NCI-H1417 treated with DMSO at 0.1 percent for 48 hours (cell line): Measurements from ENCODE around the gene TPSG1.
"Not testable (repeated sequence)": the region's sequence is repeated elsewhere in the genome, so short reads cannot be mapped to it uniquely, and the experiment has no call there.

Experiments used
- DNase-seq: peaks from one replicate; lab custom pipeline; 2025; lab: John Stamatoyannopoulos, UW

Gene TPSG1

GRCh38 chr16:1230471-1231212, 5.6 kb upstream of the TPSG1 start:
- not testable (repeated sequence) for DNase-seq

GRCh38 chr16:1230084-1230470, 5.0 kb upstream of the TPSG1 start, which contains the start of gene TPSB2:
TSS of gene TPSB2 (minus strand) at chr16:1230184. CDS start at chr16:1229951, 233 bp downstream.
- not testable (repeated sequence) for DNase-seq

DNA sequence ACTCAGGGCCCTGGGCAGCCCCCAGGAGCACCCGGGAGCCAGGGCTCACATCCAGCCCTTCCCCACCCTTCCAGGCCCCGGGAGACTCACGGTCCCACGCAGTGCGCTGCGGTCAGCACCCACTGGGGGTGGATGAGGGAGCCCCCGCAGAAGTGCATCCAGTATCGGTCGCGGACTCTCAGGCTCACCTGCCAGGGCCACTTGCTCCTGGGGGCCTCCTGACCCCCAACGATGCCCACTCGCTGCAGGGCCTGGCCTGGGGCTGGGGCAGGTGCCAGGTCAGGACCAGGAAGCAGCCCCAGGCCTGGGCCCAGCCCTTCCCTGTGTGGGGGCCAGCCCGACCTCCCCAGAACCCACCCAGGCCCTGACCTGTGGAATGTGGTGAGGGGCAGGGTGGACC, 4.4 kb upstream of the TPSG1 start:
- not testable (repeated sequence) for DNase-seq

- not testable (repeated sequence) for DNase-seq
Observed at GRCh38 chr16:1228227-1228626, 3.2 kb upstream of the TPSG1 start.

DNA sequence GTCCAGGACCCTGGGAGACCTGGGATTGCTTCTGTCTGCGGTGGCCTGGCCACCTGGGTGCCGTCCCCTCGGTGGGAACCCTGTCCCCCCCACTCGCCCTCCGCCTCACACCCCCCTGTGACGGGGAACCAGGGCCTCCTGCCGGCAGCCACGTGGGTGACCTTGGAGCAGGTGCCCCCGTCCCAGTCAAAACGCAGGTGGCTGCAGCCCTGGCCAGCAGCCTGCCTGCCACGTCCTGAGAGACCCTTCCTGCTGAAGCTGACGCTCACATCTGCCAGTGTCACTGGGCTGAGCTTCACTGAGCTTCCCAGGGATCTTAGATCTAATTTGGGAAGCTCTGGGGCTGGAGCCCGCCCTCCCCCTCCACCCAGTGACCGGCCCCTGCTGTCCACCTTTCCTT, 1.6 kb upstream of the TPSG1 start:
- not testable (repeated sequence) for DNase-seq

DNA sequence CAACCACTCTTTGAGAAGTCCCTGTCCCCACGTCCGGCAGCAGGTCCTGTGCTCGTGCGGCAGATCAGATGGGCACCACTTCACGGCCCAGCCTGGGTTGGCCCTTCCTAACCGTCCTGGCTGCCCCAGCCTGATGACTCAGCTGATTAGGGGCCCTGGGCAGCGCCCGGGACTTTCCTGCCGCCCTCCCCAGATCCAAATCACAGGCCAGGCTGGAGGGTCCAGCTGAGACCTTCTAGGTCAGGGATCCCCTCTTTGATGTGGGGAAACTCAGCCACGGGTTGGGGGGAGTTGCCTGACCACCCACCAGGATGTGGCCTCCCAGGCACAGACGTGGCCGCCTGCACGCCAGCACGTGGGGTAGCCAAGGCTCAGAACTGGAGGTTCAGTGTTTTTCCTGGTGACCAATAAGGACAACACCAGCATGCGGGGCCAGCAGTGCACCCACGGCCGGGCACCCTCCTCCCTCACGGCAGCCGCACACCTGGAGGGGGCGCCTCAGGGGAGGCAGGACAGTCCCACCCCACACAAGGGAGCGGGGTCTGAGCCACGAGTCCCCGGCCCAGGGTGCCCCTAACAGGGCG, 752 bp upstream of the TPSG1 start:
- not testable (repeated sequence) for DNase-seq

- DNase-seq: no peak
Observed at GRCh38 chr16:1224558-1224957, 510 bp downstream of the TPSG1 start.

DNA sequence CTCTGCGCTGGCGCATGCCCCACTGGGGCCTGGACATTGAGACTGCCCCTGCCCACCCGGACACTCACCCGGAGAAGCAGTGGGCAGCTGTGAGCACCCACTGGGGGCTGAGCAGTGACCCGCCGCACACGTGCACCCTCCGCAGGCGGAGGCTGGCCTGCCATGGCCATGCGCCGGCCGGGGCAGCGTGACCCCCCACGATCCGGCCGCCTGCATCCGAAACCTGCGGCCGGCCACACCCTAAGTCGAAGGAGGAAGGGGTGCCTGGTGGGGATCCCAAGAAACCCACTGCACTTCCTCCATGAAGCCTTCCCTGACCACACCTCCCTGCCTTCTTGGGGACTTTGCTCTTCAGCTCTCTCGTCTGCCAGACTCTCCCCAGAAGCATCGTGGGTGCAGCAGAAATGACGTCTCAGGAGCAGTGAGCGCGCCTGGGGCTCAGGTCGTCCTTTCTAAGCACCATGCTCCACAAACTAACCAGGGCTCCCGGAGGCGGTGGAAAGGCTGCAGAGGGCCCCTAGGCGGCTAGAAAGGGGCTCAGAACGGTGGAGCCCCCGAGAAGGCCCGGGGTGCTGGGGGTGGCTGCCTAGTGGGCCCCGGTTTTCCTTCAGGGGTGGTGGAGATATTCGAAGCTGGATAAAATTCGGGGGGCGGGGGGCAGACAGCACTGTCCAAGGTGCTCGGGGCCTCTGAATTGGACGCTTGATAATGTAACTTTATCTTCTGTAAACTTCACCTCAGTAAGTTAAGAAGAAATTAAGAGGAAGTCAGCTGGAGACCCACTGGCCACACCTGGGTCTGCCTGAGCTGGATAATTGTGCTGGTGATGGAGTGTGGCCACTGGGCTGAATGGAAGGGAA, 1.5 kb downstream of the TPSG1 start:
- DNase-seq: no peak

- no peak for DNase-seq
Observed at GRCh38 chr16:1222553-1223354, 2.3 kb downstream of the TPSG1 start.

- DNase-seq: no peak
Observed at GRCh38 chr16:1221628-1222552, 3.2 kb downstream of the TPSG1 start.

- DNase-seq: no peak
Observed at GRCh38 chr16:1220841-1221627, 4.0 kb downstream of the TPSG1 start.

DNA sequence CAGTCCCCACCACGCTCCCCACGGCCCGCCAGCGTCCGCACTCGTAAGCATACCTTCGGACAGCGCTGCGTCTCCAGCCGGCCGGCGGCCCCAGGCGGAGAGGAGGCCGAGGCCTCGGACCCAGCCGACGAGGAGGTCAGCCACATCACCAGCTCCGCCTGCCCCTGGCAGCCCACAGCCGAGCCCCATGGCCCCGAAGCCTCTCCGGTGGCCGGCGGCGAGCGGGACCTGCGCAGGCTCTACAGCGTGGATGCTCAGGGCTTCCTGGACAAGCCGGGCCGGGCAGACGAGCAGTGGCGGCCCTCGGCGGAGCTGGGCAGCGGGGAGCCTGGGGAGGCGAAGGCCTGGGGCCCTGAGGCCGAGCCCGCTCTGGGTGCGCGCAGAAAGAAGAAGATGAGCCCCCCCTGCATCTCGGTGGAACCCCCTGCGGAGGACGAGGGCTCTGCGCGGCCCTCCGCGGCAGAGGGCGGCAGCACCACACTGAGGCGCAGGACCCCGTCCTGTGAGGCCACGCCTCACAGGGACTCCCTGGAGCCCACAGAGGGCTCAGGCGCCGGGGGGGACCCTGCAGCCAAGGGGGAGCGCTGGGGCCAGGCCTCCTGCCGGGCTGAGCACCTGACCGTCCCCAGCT, 4.9 kb downstream of the TPSG1 start:
- DNase-seq: no peak

GRCh38 chr16:1218930-1219611, 6.0 kb downstream of the TPSG1 start:
- no peak for DNase-seq

DNA sequence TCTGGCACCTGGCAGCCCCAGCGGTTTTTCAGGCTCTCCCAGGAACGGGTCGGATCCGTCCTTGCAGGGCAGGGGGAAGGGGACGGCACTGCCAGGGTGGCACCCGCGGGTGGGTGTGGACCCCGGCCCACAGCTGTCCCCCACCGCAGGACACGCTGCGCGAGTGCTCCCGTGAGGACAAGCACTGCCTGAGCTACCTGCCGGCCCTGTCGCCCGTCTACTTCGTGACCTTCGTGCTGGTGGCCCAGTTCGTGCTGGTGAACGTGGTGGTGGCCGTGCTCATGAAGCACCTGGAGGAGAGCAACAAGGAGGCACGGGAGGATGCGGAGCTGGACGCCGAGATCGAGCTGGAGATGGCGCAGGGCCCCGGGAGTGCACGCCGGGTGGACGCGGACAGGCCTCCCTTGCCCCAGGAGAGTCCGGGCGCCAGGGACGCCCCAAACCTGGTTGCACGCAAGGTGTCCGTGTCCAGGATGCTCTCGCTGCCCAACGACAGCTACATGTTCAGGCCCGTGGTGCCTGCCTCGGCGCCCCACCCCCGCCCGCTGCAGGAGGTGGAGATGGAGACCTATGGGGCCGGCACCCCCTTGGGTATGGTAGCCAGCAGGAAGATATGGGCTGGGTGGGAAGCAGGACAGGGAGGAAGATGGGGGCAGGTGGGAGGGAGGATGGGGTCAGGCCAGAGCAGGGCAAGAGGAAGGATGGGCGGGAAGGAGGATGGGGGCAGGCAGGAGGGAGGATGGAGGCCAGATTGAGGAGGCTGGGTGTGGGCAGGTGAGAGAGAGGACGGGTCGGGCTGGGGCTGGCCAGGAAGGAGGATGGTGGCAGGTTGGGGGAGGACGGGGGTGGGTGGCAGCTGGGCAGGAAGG, 6.8 kb downstream of the TPSG1 start:
- DNase-seq: no peak

GRCh38 chr16:1217526-1217925, 7.5 kb downstream of the TPSG1 start:
- no peak for DNase-seq

DNA sequence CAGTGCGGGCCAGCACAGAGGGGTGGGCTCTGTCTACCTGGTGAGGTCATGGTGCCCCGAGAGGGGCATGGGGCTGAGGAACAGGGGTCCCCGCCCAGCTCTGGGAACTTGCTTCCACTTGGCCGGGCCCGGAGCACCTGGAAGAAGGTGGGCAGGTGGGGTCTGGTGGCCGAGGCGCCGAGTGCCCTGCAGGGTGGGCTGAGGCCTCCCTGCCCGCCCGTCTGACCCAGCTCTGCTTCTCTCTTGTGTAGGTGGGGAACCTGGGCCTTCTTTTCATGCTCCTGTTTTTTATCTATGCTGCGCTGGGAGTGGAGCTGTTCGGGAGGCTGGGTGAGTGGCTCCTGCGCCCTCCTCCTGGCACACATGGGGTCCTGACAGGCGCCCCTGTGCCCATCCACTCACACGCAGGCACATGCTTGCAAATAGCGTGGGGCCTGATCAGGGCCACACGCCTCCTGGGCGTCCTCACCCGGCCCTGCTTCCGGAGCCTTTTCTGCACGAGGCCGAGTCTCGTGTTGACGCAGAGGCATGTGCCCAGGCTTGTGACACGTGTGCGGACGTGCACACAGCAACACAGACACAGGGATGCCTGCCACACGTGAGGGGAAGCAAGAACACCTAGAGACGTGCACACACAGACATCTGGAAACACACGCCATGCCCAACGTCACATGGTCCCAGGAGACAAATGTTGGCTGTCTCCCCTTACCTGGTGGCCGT, 8.2 kb downstream of the TPSG1 start:
- DNase-seq: no peak

GRCh38 chr16:1216296-1216619, 8.8 kb downstream of the TPSG1 start:
- DNase-seq: no peak
